Activated T-cell treated with anti-CD3 and anti-CD28 coated beads for 4 hours (primary cell): ENCODE results near the gene DPP6.

ENCODE experiments used
- DNase-seq: peaks from one replicate; pipeline ENCODE4 v3.0.0-alpha.2; 2020

The DPP6 gene

DNA sequence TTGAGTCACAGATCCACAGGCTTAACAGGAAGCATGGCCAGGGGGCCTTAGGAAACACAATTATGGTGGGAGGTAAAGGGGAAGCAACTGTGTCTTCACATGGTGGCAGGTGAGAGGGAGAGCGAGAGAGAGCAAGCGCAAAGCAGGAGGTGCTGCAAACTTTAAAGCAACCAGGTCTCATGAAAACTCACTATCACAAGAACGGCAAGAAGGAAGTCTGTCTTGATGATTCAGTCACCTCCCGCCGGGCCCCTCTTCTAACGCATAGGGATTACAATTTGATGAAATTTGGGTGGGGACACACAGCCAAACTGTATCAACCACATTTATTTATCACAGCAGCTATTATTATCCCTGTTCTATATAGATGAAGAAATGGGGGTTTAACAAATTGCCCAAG, 201.6 kb downstream of the DPP6 start:
- no peak for DNase-seq

DNA sequence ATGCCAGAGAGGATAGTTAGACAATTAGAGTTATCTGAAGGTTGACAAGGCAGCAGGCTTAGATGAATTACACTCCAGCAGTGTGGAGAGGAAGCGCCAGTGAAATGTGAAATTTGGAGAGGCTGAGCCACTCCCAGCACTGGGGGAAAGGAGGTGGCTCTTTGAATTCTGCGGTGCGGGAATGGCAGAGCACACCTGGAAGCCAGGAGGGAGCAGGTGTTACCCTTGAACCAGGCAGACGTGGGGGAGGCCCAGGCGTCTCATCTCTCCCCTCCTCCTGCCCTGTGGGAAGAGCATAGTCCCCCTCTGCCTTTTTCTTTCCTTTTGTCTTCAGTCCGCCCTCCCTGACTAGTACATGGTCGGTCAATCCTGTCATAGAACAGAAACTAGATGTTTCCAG, 203.1 kb downstream of the DPP6 start:
- no peak for DNase-seq

DNA sequence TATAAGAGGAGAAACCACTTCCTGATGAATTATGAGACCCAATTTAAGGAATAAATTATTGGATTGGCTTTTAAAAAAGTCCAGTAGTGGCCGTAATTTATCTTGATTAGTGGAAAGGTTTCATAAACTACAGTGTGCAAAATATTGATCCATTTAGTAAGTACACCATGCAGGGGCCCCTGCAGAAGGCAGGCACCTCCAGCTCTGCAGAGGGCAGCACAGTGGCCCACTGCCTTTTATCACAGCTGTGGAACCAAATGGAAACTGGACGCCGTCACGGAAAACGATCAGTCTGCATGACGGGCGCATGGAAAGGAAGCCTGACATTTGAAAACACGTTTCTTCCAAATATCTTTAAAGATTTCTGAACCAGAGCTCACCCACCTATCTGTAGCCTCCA, 204.0 kb downstream of the DPP6 start:
- no peak for DNase-seq

- no peak for DNase-seq
These were observed 207.2 kb downstream of the DPP6 start for GRCh38 chr7:154259396-154259795.

GRCh38 chr7:154287356-154287755, 235.2 kb downstream of the DPP6 start:
- DNase-seq = no peak

DNA sequence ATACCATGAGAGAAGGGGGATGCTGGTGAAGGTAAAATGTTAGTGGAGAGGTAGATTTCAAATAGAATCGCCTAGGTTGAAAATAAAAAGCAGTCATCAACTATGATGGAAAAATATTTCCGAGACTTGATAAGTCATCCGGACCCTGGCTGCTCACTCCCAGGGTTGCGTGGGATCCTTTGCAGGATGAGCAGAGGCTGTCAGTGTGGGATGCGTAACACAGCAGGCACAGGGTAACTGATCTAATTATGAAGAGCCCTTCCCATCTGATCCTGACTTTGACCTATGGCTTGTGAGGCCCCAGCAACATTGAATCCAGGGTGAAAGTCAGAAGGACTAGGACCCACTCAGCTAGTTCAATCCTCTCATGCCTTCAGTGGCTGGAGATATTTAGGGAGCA, 236.9 kb downstream of the DPP6 start:
- no peak for DNase-seq

GRCh38 chr7:154296443-154296842, 244.2 kb downstream of the DPP6 start:
- no peak for DNase-seq

DNA sequence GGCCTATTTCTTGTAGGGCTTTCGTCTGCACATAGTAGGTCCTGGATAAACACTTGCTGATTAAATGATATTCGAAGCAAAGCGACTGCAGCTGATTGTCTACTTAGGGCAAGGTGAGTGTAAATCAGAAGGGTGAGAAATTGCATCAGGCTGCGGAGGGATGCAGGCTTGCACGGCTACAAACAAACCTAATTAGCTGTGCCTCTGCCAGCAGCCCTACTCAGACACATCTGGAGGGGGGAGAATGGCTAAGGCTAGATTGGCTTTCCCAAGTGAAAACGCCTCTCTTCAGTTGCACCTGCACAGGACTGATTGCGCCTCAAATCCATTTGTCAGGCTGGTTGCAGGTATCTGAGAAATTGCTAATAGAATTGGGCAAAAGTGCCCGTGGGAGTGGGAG, 247.5 kb downstream of the DPP6 start:
- no peak for DNase-seq

- DNase-seq = no peak
These were observed 250.2 kb downstream of the DPP6 start for GRCh38 chr7:154302380-154302779.

DNA sequence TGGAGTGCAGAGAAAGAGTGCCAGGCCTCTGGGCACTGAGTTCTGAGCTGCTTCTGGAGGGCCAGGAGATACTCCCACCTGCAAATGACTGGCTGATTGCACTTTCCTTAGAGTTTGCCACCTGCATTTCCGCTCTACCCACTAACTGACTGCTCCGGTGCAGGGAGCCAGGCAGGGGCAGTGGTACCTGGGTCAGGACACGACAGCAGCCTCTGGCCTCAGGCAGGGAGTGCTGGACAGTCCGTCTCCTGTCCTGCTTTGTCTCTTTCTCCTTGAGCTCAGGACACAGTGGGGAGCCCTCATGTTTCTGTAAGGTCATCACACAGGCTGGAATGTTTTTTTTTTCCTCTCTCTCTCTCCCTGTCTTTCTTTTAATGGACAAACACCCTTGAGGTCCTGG, 252.0 kb downstream of the DPP6 start:
- no peak for DNase-seq

DNA sequence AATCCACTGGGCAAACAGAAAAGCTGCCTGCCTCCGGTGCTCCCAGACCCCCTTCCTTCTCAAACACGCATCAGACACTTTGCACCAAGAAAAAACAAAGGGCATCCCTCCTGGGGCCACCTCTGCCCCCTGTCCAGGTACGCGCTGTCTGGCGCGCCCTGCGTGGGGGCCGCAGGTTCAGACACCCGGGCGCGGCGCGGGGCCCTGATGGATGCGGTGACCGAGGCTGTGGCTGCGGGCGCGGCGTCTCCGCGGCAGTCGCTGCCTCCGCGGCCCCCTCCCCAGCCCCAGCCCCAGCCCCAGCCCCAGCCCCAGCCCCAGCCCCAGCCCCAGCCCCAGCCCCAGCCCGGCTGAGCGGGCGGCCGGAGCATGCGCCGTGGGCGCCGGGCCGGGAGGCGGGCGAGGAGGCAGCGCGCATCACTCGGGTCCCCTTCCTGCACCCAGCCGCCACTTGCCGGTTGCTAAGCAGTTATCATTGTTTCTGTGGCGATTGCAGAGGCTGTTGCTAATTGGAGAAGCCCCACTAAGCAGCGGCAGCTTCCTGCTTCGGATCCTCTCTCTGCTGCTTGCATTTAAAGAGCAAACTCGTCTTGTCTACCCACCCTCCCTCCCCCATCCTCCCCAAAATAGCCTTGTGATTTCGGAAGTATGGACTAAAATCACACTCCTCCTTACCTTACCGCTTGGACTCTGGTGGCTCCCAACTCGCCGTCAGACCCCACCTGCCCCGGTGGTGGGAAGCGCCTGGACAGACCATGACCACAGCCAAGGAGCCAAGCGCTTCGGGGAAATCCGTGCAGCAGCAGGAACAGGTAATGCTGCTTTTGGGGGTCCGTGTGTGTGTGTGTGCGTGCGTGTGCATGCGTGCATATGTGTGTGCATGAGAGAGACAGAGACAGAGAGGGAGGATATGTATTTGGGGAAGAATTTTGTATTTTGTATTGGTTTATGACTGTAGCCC, 252.8 kb downstream of the DPP6 start:
- DNase-seq = no peak

DNA sequence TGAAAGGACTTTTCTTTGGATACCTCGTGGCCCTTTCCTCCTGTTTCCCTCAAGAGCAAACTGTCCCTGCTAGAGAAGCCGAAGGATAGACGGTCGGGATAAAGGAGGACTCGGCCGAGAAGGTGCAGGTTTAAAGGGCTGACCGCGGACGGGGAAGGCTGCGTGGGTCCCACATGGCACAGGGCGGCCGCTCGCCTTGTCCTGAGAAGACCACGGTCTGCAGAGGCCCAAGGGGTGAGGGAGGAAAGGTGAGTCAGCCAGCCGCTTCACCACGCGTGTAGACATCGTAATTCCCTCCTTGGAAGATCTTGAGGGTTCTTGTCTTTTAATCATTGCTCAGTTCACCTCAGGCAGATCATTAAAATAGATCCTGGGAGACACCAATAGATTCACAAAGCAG, 253.8 kb downstream of the DPP6 start:
- DNase-seq = no peak

DNA sequence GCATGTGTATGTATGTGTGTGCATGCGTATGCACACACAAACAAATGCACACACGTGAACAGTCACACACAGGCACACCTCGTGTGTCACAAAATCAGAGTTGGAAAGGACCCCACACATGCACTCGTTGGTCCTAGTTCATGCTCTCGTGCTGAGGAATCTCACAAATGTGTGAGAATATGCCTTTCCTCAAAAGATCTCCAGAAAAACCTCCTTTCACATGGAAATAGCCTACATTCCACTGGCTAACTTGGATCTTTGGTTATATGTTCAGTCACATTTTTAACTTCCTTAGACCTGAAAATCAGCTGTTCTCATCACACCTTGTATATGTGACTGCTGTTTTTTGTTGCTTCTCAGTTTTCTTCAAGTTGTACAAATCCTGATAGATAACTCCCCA, 256.7 kb downstream of the DPP6 start:
- DNase-seq = no peak

DNA sequence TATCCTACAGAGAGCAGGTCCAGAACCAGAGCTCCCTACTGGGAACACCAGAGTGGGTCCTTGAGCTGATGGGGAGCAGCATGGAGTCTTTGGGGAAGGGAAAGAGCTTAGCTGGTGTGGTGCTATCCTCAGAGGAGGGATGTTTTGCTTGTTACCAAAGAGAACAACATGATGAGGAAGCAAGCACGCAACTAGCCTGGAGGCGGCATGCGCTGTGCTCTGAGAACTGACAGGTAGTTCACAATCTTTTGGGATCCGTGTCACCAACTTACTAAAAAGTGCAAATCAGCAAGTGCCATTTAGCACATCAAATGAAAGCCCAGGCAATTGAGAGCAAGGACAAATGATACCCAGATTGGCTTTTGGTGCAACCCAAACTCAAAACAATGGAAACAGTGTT, 257.9 kb downstream of the DPP6 start:
- no peak for DNase-seq

GRCh38 chr7:154324196-154324595, 272.0 kb downstream of the DPP6 start:
- no peak for DNase-seq

- no peak for DNase-seq
These were observed 274.2 kb downstream of the DPP6 start for GRCh38 chr7:154326421-154326820.

GRCh38 chr7:154330318-154330717, 278.1 kb downstream of the DPP6 start:
- DNase-seq = no peak

- no peak for DNase-seq
These were observed 280.8 kb downstream of the DPP6 start for GRCh38 chr7:154332811-154333580.

GRCh38 chr7:154336295-154336694, 284.1 kb downstream of the DPP6 start:
- DNase-seq = no peak

GRCh38 chr7:154338701-154339506, 286.7 kb downstream of the DPP6 start:
- DNase-seq = no peak

GRCh38 chr7:154342971-154343633, 290.9 kb downstream of the DPP6 start:
- DNase-seq = no peak

- no peak for DNase-seq
These were observed 291.7 kb downstream of the DPP6 start for GRCh38 chr7:154343778-154344412.
